Measurements from ENCODE around the gene CDC42EP2. TPM values are rescaled to one million over a fixed set of nuclear protein-coding genes. Genes with fewer than 3 reads are reported as not detected.

The CDC42EP2 gene
- total and polyA plus RNA-seq, 2 of the 13 experiments (the other 11 are each of a cell fraction or from before 2014, with no cell fraction given) = 2.3 to 7.1 TPM

- TF ChIP-seq RNF219 (CRISPR knock-in tag; IDR thresholded peaks at IDR 0.05) = no peak
- TF ChIP-seq FOXK2 (IDR thresholded peaks at IDR 0.05) = no peak
- TF ChIP-seq HNRNPH1 (optimal IDR thresholded peaks at IDR 0.05; ENCODE audit: low read depth, low read length) = no peak
- TF ChIP-seq ZBTB10 (CRISPR knock-in tag; IDR thresholded peaks at IDR 0.05; ENCODE audit: borderline replicate concordance) = no peak
- no peak for TF ChIP-seq ZKSCAN1 (IDR thresholded peaks at IDR 0.05; ENCODE audit: low read length)
- TF ChIP-seq NFIC (IDR thresholded peaks at IDR 0.05; ENCODE audit: low read length) = no peak
- TF ChIP-seq PCBP1 (IDR thresholded peaks at IDR 0.05; ENCODE audit: borderline replicate concordance, low read depth, low read length) = 0 out of 2 replicates have a peak, but pooled peaks have one; percentile 54
- no peak for TF ChIP-seq CBFB (CRISPR knock-in tag; IDR thresholded peaks at IDR 0.05)
- no peak for TF ChIP-seq FUBP1 (CRISPR knock-in tag; IDR thresholded peaks at IDR 0.05; ENCODE audit: borderline replicate concordance)
- no peak for TF ChIP-seq ZFP62 (CRISPR knock-in tag; IDR thresholded peaks at IDR 0.05)
- TF ChIP-seq NFRKB (IDR thresholded peaks at IDR 0.05) = no peak
- TF ChIP-seq HNF4A (CRISPR knock-in tag; IDR thresholded peaks at IDR 0.05) = peak; percentile 12; the same call in 1 of the 2 replicates
- TF ChIP-seq PPARG (CRISPR knock-in tag; conservative IDR thresholded peaks at IDR 0.05) = 0 out of 2 replicates have a peak, but pooled peaks have one; percentile 43
- TF ChIP-seq ARNTL (CRISPR knock-in tag; IDR thresholded peaks at IDR 0.05) = no peak
- no peak for TF ChIP-seq DNMT1 (CRISPR knock-in tag; IDR thresholded peaks at IDR 0.05)
- TF ChIP-seq ZNF891 (CRISPR knock-in tag; IDR thresholded peaks at IDR 0.05) = no peak
- no peak for TF ChIP-seq CREM (IDR thresholded peaks at IDR 0.05)
- no peak for TF ChIP-seq CREM (CRISPR knock-in tag; IDR thresholded peaks at IDR 0.05)
- TF ChIP-seq ZSCAN12 (CRISPR knock-in tag; IDR thresholded peaks at IDR 0.05) = no peak
- peak; percentile 96 for TF ChIP-seq CTCF (CRISPR knock-in tag; IDR thresholded peaks at IDR 0.05)
- TF ChIP-seq NFYB (CRISPR knock-in tag; IDR thresholded peaks at IDR 0.05) = no peak
- no peak for TF ChIP-seq FOXP1 (IDR thresholded peaks at IDR 0.05)
- no peak for TF ChIP-seq FOXP1 (CRISPR knock-in tag; IDR thresholded peaks at IDR 0.05)
- TF ChIP-seq NR1H2 (CRISPR knock-in tag; IDR thresholded peaks at IDR 0.05; ENCODE audit: borderline replicate concordance, low read depth) = no peak
Measured at GRCh38 chr11:65315204-65315865, 669 bp downstream of the CDC42EP2 start (continued).
